PC-3 (cell line): ENCODE results near the gene MRPS18B. TPM values are rescaled to one million over a fixed set of nuclear protein-coding genes. Genes with fewer than 3 reads are reported as not detected.

Experiments used
- ATAC-seq: fragments of 200-7000 bp; cut with Tn5 transposase; 2 replicates; pipeline ENCODE4 v1.9.1; 2020; ENCODE audit warnings: mild to moderate bottlenecking, moderate library complexity
- BruUV-seq: library from RNA; stranded (reverse); fragments of 400-500 nt; replicated peaks from 2 replicates; lab custom pipeline; 2021; lab: Mats Ljungman, UMichigan
- CTCF ChIA-PET: fragments of 300-600 bp; sonication (Branson Sonifier 250); formaldehyde crosslinking; loops from one replicate; lab custom pipeline; 2022; ENCODE audit warnings: antibody characterized with exemption; lab: Charles Lee
- POLR2A ChIA-PET: fragments of 300-600 bp; sonication (Branson Sonifier 250); formaldehyde crosslinking; loops from one replicate; lab custom pipeline; 2022; ENCODE audit warnings: antibody characterized with exemption; ENCODE audit not compliant: unreplicated experiment; lab: Charles Lee
- DNase-seq: peaks from one replicate; pipeline ENCODE4 v3.0.0-alpha.2; 2015
- H2AFZ ChIP-seq: fragments of 300-600 bp; sonication (generic); 2 replicates; pipeline ENCODE4 v1.6.0; 2016; ENCODE audit warnings: antibody characterized with exemption, low read length
- H3F3A ChIP-seq: fragments of 300-600 bp; sonication (generic); one replicate; pipeline ENCODE4 v1.6.0; 2017; ENCODE audit warnings: antibody characterized with exemption, low read length, control low read depth, mild to moderate bottlenecking; ENCODE audit not compliant: unreplicated experiment
- H3K27ac ChIP-seq: fragments of 300-600 bp; sonication (generic); 2 replicates; pipeline ENCODE4 v1.5.1; 2016; ENCODE audit warnings: mild to moderate bottlenecking, low read length
- H3K27me3 ChIP-seq: fragments of 300-600 bp; sonication (generic); 2 replicates; pipeline ENCODE4 v1.6.1; 2016; ENCODE audit warnings: low read length, mixed read lengths
- H3K36me3 ChIP-seq: fragments of 300-600 bp; sonication (generic); 2 replicates; pipeline ENCODE4 v1.6.1; 2016; ENCODE audit warnings: low read depth, mixed run types, low read length, mixed read lengths
- H3K4me1 ChIP-seq: fragments of 300-600 bp; sonication (generic); 2 replicates; pipeline ENCODE4 v1.5.1; 2016; ENCODE audit warnings: low read length; ENCODE audit not compliant: insufficient read depth
- H3K4me2 ChIP-seq: fragments of 300-600 bp; sonication (generic); 2 replicates; pipeline ENCODE4 v1.6.0; 2016; ENCODE audit warnings: low read length
- H3K4me3 ChIP-seq: fragments of 300-600 bp; sonication (generic); 2 replicates; pipeline ENCODE4 v1.5.1; 2016; ENCODE audit warnings: mild to moderate bottlenecking, low read length, mixed read lengths
- H3K79me2 ChIP-seq: fragments of 300-600 bp; sonication (generic); 2 replicates; pipeline ENCODE4 v1.6.1; 2017; ENCODE audit warnings: low read length, mixed read lengths
- H3K9ac ChIP-seq: fragments of 300-600 bp; sonication (generic); 2 replicates; pipeline ENCODE4 v1.6.0; 2016; ENCODE audit warnings: mild to moderate bottlenecking, low read length
- H3K9me2 ChIP-seq: fragments of 300-600 bp; sonication (generic); replicated peaks from 2 replicates; pipeline ENCODE4 v1.6.1; 2016; ENCODE audit warnings: mixed run types, low read length, mixed read lengths
- H3K9me3 ChIP-seq: fragments of 300-600 bp; sonication (generic); 2 replicates; pipeline ENCODE4 v1.6.1; 2016; ENCODE audit warnings: low read length, mixed read lengths
- H4K20me1 ChIP-seq: fragments of 300-600 bp; sonication (generic); 2 replicates; pipeline ENCODE4 v1.6.1; 2016; ENCODE audit warnings: low read length, mixed read lengths
- CTCF ChIP-seq: fragments of 300-600 bp; sonication (generic); conservative IDR thresholded peaks from 2 replicates; pipeline ENCODE4 v1.5.1; 2017; ENCODE audit warnings: antibody characterized with exemption, low read depth, mild to moderate bottlenecking, low read length
- EZH2 ChIP-seq: fragments of 300-600 bp; sonication (generic); IDR thresholded peaks from one replicate; pipeline ENCODE4 v1.6.1; 2017; ENCODE audit warnings: antibody characterized with exemption, mild to moderate bottlenecking, low read length; ENCODE audit not compliant: unreplicated experiment
- EZH2phosphoT487 ChIP-seq: fragments of 300-600 bp; sonication (generic); IDR thresholded peaks from 2 replicates; pipeline ENCODE4 v1.6.1; 2018; ENCODE audit warnings: mild to moderate bottlenecking, antibody characterized with exemption, low read length, borderline replicate concordance
- intact Hi-C: fragments of 100-400 bp; cut with micrococcal nuclease; formaldehyde crosslinking; loops from 2 replicates; pipeline ENCODE4 v1.9.0; 2023
- total RNA-seq: library from RNA; depleted of rRNA; stranded (reverse); fragments of >200 nt; gene quantifications from 2 replicates; pipeline ENCODE4 v1.2.3, GENCODE V29; 2014

MRPS18B gene
- total RNA-seq, 1 experiment from 2014 or later, result 91.0 TPM

DNA sequence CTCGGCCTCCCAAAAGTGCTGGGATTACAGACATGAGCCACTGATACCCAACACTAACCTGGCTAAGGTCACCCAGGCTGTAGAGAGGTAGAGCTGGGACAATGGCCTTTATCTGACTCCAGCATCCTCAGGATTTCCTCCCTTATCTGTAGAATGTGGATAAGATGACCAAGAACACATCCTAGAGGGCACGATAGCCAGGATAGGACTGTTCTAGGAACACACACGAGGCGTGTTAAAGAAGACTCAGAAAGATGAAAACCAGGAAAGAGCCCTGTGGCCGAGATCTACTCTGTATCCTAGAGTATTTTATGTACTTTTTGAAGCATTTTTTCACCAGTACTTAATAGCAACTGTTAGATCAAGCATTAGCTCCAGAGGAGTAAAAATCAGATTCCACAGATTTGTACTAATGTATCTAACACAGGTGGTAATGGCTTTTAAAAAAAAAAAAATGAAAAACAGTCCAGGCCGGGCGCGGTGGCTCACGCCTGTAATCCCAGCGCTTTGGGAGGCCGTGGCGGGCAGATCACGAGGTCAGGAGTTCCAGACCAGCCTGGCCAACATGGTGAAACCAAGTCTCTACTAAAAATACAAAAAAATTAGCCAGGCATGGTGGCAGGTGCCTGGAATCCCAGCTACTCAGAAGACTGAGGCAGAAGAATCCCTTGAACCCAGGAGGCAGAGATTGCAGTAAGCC, 17.9 kb upstream of the MRPS18B start:
- DNase-seq (no peak), ATAC-seq (no peak; the same call in 1 of the 2 replicates)
- no peaks in the 10 kb centered on the region for H3K9me3 ChIP-seq
- no TSS peak for BruUV-seq
- no peaks in the 10 kb centered on the region for H3K79me2 ChIP-seq
- H3K4me2 ChIP-seq, result no peak overlapping the region
- intact Hi-C loops, result no loop called here
- no peak overlapping the region for H2AFZ ChIP-seq
- H4K20me1 ChIP-seq, result no peaks in the 10 kb centered on the region
- H3K27ac ChIP-seq, result no peak overlapping the region
- no peak overlapping the region for H3K4me3 ChIP-seq
- H3K9ac ChIP-seq, result no peak overlapping the region
- TF ChIP-seq EZH2, result no peak
- no peaks in the 10 kb centered on the region for H3K9me2 ChIP-seq
- H3K27me3 ChIP-seq, result no peaks in the 10 kb centered on the region
- ChIA-PET CTCF (interaction anchor here (0.8 kb wide), 1 partner anchor 12 kb away, joined by 4 read pairs; no protein-coding TSS in a partner anchor), POLR2A (interaction anchor here (0.6 kb wide), 1 partner anchor 13 kb away, joined by 3 read pairs; no protein-coding TSS in a partner anchor)
- H3K4me1 ChIP-seq, result no peaks in the 10 kb centered on the region
- peaks cover 3% of the 10 kb centered on the region for H3F3A ChIP-seq
- peaks cover 41% of the 10 kb centered on the region for H3K36me3 ChIP-seq

DNA sequence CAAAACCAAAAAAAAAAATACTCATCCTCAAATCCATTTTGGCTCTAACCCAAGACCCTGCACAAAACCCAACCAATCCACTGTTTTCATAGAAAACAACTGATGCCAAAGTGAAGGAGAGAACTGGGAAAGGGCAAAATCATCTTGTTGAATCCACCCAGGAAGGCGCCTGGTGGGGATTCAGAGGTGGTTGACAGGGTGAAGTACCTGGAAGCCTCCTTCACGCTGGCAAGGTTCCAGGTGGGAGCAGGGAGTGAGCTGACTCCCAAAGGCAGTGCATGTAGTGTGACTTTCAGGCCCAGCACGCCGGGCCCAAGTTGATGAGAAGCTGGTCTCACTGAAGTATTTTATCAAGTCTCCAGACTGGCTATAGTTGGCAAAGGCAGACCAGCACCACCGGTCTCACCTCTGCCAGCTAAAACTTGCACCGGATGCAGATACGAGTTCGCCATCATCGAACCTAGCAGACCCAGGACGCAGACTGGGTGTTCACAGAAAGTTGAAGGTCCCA, 17.1 kb upstream of the MRPS18B start:
- peaks cover 47% of the 10 kb centered on the region for H3K36me3 ChIP-seq
- TF ChIP-seq EZH2phosphoT487 (no peak), EZH2 (no peak), CTCF (no peak)
- H2AFZ ChIP-seq, result no peak overlapping the region
- no peaks in the 10 kb centered on the region for H3K9me2 ChIP-seq
- no peak for ATAC-seq
- H3K27ac ChIP-seq, result no peak overlapping the region
- no peaks in the 10 kb centered on the region for H4K20me1 ChIP-seq
- H3F3A ChIP-seq, result peaks cover 3% of the 10 kb centered on the region
- no peaks in the 10 kb centered on the region for H3K4me1 ChIP-seq
- POLR2A ChIA-PET, result interaction anchor here (0.6 kb wide), 1 partner anchor 12 kb away, joined by 3 read pairs; no protein-coding TSS in a partner anchor
- H3K27me3 ChIP-seq, result no peaks in the 10 kb centered on the region
- H3K9ac ChIP-seq, result no peak overlapping the region
- H3K4me3 ChIP-seq, result no peak overlapping the region
- intact Hi-C loops, result no loop called here
- CTCF ChIA-PET, result no interaction called here
- H3K4me2 ChIP-seq, result no peak overlapping the region
- no peaks in the 10 kb centered on the region for H3K79me2 ChIP-seq
- no peaks in the 10 kb centered on the region for H3K9me3 ChIP-seq
- no peak for DNase-seq
- BruUV-seq, result TSS peak; percentile 2

DNA sequence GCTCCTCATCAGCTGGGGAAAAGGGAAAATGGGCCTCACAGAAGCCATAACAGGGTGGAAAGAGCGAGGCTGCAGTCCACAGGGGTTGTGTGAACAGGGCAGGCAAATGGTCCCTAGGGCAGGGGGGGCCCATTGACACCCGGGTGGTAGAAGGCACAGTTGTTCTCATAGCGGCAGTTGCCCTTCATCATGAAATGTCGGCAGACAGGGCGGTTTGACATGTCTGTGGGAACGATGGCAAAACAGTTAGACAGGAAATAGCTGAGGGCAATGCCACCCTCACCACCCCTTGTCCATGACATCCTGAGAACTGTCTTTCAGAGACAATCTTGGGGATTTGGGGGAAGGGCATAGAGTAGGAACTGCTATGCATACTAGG, 16.2 kb upstream of the MRPS18B start:
- POLR2A ChIA-PET, result no interaction called here
- Histone ChIP-seq H4K20me1 (no peaks in the 10 kb centered on the region), H3K36me3 (peaks cover 54% of the 10 kb centered on the region), H3K4me1 (no peaks in the 10 kb centered on the region), H3K9ac (no peak overlapping the region), H2AFZ (no peak overlapping the region), H3F3A (peaks cover 3% of the 10 kb centered on the region), H3K27me3 (no peaks in the 10 kb centered on the region), H3K9me3 (no peaks in the 10 kb centered on the region), H3K79me2 (no peaks in the 10 kb centered on the region), H3K4me3 (no peak overlapping the region), H3K27ac (no peak overlapping the region), H3K4me2 (no peak overlapping the region), H3K9me2 (no peaks in the 10 kb centered on the region)
- no TSS peak for BruUV-seq
- DNase-seq, result no peak
- CTCF ChIA-PET, result no interaction called here
- TF ChIP-seq CTCF, result no peak
- no peak for TF ChIP-seq EZH2phosphoT487
- TF ChIP-seq EZH2, result no peak
- intact Hi-C loops, result no loop called here
- ATAC-seq, result no peak
